RKO (cell line): ENCODE data around the gene JUN.
"Not testable (repeated sequence)": the region's sequence is repeated elsewhere in the genome, so short reads cannot be mapped to it uniquely, and the experiment has no call there.

ENCODE experiments used
- DNase-seq: peaks from one replicate; pipeline ENCODE4 v3.0.0-alpha.2; 2016; ENCODE audit warnings: low spot score

The JUN gene

DNA sequence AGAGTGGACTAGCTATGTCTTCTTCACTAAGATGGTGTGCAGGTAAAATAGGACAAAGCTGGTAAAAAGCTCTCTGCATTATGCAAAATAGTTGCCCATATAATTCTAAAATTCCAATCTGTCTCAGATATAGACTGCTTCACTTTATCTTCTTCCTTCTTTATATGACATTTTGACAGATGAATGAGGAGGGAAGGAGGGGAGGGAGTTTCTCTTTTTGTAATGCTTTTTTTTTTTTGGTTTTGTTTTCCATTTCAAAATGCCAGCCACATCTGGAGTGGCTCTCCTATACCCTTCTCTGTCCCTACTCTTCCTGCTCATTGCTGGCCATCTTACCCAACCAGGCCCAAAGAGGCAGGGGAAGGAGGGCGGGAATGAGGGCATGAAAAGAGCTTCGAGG, 24.2 kb upstream of the JUN start:
- DNase-seq, result no peak

DNA sequence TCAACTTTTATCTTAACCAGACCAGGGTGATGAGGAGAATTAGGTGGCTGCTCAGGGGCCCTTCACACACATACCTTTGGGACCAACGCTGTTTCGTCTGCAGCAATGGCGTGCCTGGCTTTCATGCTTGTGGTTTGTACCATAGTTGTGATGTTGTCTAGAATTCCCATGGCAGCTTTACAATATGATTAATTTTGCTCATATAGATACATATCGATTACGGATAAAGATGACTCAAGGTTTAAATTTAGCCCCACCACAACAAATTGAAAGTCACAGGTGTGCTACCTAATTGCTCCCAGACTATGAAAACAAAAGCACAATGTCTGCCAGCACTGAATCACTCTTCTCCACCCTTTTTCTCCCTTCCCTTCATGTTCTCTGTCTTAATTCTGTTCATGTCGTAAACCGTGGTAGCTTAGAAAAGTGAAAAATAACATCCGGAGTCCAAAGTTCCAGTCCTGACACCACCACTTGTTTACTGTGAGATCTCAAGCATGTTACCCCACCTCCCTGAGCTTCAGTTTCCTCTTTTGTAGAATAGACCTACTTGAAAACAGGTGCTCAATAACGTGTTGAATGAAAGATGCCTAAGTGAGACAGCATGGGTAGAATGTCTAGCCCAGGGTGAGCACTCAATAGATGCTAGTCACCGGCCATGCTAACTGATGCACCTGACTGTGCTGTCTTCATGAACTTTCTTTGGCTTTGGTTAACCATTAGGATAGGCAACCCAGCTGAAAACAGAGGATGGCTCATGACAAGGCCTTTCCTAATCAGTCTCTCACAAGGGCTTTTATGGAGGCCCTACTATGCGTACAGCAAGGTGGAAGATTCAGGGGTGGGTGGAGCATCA, 22.1 kb upstream of the JUN start:
- DNase-seq, result no peak

DNA sequence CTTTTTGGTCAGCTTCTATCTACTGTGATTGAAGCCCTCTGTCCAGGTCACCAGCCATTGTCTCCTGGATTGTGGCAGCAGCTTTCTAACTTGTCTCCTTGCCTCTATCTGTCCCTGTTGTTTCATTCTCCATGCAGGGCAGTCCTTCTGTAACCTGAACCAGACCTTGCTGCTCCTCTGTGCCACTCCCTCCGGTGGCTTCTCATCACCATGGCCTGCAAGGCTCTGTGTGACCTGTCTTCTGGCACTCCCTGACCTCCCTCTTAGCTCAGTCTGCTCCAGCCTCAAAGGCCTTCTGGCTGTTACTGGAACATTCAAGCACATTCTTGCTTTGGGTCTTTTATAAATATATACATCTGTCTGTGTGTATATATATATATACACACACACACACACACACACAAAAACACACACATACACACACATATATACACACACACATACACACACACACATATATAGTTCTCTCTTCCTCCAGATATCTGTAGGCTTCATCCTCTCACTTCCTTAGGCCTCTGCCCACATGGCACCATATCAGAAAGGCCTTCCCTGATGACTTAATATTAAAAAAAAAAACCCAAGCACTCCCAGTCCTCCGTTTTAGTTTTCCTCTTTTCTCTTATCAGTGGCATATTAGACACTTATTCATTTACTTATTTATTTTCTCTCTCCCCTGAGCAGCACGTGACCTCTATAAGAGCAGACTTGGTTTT, 21.2 kb upstream of the JUN start:
- DNase-seq, result no peak

DNA sequence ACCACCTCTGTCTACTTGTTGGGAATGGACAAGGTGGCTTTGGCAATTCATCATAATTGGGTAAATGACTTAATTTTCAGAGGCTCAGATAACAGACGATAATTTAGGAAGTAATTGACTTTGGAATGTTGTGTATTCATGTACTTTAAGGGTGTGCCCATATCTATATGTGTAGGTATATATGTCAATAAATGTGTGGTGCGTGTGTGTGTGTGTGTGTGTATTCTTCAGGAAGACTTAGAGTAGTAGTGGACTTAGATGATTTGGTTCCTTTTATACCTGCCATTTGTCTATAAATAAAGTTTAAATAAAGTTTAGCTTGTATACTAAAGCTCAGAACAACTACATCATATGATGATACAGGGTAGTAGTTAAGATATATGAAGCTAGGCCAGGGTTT, 20.0 kb upstream of the JUN start:
- no peak for DNase-seq

DNA sequence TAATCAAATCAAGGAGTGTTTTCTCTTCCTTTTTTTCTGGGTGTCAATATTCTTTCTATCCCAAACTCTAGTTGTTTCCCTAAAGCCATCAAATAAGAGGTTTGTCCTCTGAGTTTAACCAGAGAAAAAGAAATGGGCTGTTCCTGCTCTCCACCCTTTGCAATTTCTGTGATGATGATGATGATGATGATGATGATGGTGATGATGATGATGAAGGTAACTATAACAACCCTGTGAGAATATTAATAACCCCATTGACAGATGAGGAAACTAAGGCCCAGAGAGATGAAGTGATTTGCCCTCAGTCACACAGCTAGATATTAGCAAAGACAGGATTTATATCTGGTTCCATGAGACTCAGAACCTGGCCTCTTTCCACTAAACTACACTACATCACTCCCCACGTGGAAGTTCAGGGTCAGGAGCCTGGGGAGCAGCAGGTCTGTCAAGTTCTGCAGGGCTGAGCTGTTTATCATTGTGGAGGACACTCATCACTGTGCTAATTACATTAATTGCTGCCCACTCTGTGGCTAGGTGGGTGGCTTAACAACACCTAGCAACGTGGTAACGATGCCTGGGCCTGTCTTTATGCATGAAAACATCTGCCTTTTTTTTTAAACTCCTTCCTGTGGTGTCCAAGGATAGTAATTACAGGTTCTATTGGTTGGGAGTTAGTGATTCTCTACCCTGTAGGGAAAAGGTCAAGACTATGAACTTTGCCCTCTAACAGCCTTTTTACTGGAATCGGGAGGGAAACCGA, 19.0 kb upstream of the JUN start:
- no peak for DNase-seq

DNA sequence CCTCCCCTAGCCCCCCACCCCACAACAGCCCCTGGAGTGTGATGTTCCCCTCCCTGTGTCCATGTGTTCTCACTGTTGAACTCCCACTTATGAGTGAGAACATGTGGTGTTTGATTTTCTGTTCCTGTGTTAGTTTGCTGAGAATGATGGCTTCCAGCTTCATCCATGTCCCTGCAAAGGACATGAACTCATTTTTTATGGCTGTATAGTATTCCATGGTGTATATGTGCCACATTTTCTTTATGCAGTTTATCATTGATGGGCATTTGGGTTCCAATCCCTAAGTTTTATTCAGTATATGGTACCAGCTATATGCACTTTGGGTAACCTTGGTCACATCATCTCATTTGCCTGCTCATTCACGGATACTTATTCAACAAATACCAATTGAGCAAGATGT, 17.4 kb upstream of the JUN start:
- not testable (repeated sequence) for DNase-seq

DNA sequence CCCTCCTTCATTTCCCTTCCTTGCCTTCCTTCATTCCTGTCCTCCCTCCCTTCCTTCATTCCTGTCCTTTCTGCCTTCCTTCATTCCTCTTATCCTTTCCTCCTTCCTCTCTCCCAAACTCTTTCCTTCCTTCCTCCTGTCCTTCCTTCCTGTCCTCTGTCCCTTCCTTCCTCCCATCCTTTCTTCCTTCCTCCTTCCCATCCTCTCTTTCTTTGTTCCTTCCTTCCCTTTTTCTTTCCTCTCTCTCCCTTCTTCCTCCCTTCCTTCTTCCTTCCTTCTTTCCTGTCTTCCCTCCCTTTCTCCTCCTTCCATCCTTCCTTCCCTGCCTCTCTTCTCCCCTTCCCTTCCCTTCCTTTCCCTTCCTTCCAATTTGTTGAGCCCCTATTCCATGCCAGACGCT, 15.8 kb upstream of the JUN start:
- no peak for DNase-seq

DNA sequence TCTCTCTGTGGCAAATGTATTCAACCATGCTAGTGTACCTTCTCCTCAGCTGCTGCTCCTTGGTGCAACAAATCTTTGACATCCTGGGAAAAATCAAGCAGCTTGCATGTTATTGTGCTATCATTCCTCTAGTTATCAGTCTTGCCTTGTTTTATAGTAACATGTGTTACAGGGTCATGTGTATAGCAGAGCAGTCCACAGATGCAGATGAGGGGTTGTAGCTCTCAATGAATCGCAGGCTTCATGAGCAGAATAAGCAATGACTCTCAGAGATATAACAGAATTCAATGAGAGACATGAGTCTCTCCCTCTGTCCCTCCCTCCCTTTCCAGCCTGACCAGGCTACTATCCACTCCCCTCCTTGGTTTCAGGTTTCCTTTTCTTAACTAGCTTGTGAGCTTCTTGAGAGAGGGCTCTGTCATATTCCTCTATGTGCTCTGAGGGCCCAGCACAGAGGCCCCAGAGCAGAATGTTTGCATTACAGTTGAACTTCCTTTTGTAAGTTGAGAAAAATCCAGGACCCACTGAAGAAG, 15.1 kb upstream of the JUN start:
- no peak for DNase-seq

DNA sequence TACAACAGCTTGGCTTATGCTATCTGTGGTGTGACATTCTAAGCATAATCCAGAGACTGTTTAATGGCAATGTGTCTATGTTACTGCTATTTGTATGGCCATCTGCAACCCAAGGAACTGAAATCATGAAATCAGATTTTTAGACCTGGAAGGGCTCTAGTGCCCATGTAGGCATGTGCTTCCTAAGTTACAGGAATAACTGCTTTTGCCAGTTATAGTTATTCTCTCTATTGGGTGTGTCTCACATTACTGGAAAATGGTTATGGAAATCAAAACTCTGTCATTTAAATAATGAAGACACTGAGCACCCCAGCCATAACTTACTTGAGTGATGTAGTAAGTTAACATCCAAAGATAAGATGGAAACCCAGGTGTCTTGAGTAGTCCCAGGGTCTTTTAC, 12.6 kb upstream of the JUN start:
- DNase-seq, result no peak

DNA sequence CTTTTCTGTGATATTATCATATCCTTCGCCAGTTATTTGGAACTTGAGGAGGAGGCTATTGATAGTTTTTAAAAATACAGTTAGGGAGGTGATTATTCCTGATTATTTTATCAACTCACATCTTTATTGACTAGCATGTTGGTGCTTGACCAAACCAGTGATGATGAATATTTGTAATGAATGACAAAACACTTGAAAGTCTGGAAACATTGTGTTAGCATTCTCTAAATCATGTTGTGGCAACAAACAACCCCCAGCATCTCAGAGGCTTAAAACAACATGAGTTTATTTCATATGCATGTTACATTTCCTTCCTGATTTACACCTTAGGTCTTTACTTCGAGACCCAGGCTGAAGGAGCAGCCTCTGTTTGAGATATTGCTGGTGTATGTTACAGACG, 10.7 kb upstream of the JUN start:
- DNase-seq, result no peak

DNA sequence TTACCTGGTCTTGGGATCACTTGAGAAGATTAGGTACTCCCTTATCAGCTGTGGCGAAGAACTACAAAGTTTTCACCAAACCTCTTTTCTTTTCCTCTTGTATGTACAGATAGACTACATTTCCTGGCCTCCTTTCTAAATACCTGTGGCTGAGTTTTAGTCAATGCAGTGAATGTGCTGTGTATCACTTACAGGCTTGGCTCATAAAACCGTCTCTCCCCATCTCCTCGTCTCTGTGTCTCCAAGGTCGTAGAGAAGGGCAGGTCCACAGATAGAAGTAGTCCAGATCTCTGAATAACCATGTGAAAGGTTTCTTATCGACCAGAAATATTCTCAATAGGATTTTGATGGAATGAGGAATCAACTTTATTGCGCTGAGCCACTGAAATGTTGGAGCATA, 9.0 kb upstream of the JUN start:
- DNase-seq, result no peak

DNA sequence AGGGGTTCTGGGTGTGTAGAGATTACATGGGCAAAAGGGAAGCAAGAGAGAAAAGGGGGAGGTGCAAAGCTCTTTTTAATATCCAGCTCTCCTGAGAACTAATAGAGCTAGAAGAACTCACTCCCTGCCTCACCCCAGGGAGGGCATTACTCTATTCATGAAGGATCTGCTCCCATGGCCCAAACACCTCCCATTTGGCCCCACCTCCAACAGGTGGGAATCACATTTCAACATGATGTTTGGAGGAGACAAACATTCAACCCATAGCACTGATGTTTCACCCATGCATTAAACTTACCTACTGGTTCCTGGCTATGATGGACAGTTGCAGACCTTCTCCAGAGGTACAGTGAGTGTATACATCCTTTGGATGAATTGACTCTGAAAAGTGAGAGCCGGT, 7.3 kb upstream of the JUN start:
- DNase-seq, result no peak

DNA sequence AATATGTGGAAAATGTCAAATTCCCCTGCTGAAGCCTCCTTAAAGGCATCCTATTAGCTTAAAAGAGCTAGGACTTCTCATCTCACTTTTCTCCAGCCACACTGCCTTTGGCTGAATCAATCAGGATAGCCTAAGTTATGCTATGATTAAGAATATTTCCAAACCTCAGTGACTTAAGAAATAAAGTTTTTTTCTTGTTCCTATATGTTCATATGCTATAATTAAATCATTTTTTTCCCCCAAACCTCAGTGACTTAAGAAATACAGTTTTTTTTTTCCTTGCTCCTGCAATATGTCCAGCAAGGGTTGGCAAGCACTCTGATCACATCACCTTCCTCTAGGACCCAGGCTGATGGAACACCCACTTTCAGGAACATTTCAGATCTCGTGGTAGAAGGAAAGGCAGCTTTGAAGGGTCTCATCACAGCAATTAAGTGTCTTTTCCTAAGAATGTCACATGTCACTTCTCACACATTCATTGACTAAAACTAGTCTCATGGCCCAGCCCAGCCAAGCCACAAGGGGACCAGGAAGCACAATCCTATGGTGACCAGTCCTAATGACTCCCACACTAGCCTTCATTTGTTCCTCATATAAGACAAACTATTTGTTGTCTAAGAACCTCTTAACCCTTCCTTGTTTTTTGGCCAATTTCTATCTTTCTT, 6.3 kb upstream of the JUN start:
- DNase-seq, result no peak

DNA sequence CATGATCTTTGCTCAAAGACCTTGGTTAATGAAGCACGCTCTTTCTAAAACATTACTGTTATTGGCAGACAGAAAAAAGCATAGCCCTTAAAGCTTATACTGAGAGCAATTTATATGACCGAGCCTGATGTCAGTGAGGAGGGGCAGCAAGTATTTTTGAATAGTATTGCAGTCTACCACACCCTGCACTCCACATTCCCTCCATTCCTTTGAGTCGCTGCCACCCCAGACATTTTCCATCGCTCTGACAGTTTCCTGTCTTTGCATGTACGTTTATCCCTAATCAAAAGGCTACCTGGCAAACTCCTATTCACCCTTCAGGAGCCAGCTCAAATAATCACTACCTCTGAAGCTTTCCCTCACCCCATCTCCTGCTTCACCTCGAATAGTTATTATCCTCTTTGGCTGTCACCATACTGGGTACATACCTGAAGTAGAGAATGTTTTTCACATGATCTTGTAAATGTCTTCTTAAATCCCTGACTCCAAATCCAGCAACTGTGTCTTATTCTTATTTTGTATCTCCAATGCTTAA, 5.5 kb upstream of the JUN start:
- no peak for DNase-seq

DNA sequence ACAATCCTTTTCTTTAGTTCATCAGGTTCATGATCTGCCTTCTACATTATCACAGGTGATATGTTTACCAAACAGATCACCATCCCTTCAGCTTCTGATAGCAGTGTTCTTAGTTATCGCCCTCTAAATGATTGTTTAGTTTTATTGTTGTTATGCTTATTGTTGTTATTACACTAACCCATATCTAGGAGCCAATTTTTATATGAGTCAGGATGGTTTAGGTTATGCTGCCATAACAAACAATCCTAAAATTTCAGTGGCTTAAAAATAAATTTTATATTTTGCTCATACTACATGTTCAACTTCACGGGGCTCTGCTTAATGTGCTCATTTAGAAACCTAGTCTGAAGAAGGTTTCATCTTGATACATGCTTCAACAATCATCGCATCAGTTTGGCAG, 4.4 kb upstream of the JUN start:
- DNase-seq, result no peak

DNA sequence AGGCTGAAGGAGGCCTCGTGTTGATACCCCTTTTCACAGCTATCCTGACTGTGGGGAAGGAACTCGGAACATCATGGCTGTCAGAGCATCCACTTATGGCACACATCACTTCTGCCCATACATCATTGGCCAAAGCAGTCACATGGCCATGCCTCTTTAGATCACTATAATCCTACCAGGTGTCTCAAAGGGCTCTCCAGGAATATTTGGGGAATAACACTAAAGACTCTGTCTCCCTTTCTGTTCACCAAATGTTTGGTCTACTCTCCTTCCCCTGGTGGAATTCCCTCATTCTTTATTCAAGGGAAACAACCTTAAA, 3.0 kb upstream of the JUN start:
- DNase-seq, result no peak

DNA sequence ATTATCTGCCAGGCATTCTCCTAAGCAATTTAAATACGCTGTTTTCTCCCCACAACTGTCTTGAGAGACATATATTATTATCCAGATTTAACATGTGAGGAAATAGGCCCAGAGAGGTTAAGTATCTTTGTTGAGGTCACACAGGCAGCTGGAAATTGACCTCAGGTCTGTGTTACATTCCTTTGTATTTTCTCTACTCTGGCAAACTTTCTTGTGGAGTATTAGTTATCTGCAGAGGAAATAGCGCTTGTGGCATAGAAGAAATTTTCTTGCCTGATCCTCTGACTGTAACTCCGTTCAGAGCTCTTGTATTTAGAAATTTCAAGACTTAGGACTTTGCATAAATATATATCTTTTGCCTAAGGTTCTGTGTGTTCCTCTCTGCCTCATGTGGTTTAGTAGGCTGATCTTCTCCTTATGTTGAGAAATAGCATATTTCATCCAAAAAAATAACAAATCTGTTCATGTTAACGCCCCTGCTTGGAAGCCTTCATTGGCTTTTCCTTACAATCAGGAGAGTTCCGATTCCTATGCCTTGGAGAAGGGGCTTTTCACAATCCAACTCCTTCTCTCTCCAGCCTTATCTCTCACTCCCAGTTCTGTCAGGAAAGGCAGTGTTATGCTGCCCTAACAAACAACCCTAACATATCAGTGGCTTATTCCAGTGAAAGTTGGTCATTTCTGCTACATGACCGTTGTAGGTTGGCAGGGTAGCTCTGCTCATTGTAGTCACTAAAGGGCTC, 2.5 kb upstream of the JUN start:
- no peak for DNase-seq

DNA sequence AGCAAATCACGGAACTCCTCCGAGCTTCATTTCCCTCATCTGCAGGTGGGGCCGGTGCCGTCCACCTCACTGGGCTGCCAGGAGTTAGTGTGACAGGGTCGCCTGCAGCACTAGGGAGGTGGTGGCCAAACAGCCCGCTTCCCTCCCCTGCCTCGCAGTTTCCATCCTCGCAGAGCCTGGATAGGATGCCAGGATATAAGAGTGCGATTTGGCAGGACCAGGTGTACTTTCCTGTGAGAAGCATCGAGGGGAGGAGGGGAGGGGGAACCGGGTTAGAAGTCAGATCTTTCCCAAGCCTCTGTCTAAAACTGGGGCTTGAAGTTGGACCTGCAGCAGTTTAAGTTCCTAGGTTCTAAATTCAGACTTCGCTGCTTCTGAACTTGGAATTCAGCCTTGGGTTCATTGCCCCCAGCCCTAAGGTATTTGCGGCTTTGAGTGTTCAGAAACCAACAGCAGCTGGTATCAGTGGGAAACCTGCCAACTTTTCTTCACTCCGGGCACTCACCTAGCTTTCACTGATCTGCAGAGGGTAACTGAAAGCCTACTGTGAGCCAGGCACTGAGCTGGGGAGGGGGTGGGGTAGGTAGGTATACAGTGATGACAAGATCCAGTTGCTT, 1.7 kb upstream of the JUN start:
- peak; percentile 71 for DNase-seq

DNA sequence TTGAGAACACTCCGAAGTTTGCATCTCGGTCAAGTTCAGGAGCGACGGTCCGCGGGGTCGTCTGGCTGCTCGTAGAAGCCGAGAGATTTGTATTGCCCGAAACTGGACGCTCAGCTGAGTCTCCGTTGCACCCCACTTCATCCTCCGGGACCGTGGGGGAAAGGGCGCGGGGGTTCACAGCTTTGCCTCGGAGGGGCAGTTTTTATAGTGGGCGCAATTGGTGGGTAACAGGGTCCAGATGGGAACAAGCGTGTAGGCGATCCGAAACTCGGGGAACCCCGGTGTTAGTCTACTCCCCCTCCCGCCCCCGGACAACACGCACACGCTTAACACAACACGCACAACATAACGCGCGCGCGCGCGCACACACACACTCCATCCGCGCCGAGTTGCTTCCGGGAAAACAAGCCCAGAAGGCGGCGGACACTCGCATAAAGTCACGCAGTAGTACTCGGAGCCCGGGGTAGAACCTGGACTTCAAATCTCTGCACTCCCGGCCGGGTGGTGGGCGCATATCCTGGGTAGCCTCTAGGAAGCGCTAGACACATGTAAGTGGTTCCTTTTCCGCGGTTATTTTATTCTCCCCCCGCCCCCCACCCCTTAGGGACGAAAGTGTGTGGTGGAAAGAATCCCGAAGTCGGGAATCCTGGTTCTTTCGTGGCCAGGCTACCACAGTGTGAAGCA, 1.1 kb upstream of the JUN start:
- DNase-seq, result peak; percentile 92
